Measurements from ENCODE around the gene VANGL2. TPM values are rescaled to one million over a fixed set of nuclear protein-coding genes. Genes with fewer than 3 reads are reported as not detected.

Gene VANGL2
- total and polyA plus RNA-seq, 4 donors: 1.3 to 13.9 (median 2.2) TPM

DNA sequence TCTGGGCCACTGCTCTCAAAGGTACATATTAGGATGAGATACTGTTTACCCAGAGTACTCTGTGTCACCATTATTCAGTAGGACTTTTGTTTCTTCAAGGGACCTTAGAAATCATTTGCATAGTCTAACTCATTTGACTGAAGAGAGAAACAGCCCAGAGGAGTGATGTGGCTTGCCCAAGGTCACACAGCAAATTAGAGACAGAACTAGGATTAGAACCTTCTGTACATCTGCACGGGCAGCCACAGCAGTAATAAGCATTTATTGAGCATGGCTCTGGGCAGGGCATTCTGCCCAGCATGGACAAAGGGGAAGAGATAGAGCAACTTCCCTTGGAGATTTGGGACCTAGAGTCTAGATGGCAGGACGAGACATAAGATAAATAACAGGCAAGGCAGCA, 39.2 kb upstream of the VANGL2 start:
- WGBS, 2 donors: 82 to 89% methylated on average over 2 of the region's 2 CpGs
- H3K27ac ChIP-seq (ENCODE audit: low read depth in 1 of 2, low read length in 1 of 2): no peak overlapping the region
- no peak for ATAC-seq (ENCODE audit: insufficient read depth, low FRiP score)
- peaks cover 7 to 32% (median 16%) of the 10 kb centered on the region in 4 donors for H3K36me3 ChIP-seq (ENCODE audit: control insufficient read depth in 4 of 4, insufficient read depth in 4 of 4, low read length in 4 of 4)
- H3K9me3 ChIP-seq (ENCODE audit: control insufficient read depth in 4 of 4, insufficient read depth in 3 of 4, low read length in 3 of 4): peaks cover 0 to 2% (median 0%) of the 10 kb centered on the region in 4 donors
- TF ChIP-seq, protein P1, sequence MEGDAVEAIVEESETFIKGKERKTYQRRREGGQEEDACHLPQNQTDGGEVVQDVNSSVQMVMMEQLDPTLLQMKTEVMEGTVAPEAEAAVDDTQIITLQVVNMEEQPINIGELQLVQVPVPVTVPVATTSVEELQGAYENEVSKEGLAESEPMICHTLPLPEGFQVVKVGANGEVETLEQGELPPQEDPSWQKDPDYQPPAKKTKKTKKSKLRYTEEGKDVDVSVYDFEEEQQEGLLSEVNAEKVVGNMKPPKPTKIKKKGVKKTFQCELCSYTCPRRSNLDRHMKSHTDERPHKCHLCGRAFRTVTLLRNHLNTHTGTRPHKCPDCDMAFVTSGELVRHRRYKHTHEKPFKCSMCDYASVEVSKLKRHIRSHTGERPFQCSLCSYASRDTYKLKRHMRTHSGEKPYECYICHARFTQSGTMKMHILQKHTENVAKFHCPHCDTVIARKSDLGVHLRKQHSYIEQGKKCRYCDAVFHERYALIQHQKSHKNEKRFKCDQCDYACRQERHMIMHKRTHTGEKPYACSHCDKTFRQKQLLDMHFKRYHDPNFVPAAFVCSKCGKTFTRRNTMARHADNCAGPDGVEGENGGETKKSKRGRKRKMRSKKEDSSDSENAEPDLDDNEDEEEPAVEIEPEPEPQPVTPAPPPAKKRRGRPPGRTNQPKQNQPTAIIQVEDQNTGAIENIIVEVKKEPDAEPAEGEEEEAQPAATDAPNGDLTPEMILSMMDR (IDR thresholded peaks at IDR 0.05; ENCODE audit: control extremely low read depth, extremely low read depth): no peak
- DNase-seq: no peak
- H3K9ac ChIP-seq (ENCODE audit: insufficient read depth in 1 of 2, low read length in 2 of 2): no peak overlapping the region
- no peak overlapping the region for H3K4me3 ChIP-seq
- no peaks in the 10 kb centered on the region for H3K4me1 ChIP-seq (ENCODE audit: control insufficient read depth in 5 of 5, insufficient read depth in 5 of 5, low read length in 5 of 5)
- H3K27me3 ChIP-seq (ENCODE audit: control insufficient read depth in 3 of 3, insufficient read depth in 3 of 3, low read length in 2 of 3): peaks cover 0 to 3% (median 0%) of the 10 kb centered on the region in 3 donors

DNA sequence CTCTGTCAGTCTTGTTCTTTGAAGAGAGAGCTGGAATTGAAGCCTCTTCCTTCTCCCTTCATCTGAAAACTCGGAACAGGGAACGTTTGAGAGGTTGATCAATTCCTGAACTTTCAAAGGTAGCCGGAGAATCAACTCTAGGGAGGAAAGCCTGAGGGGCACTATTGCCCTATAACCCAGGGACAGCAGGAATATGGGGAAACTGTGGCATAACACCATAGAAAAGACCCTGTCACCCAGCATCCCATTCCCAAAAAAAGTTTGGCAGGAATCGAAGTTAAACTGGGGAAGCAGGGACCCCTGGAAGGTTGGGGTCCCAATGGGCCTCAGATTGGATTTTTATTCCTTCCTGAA, 38.6 kb upstream of the VANGL2 start:
- H3K27me3 ChIP-seq (ENCODE audit: control insufficient read depth in 3 of 3, insufficient read depth in 3 of 3, low read length in 2 of 3): peaks cover 0 to 3% (median 0%) of the 10 kb centered on the region in 3 donors
- 80 to 90% methylated on average over 4 of the region's 4 CpGs for WGBS, 2 donors
- H3K9ac ChIP-seq (ENCODE audit: insufficient read depth in 1 of 2, low read length in 2 of 2): no peak overlapping the region
- no peak overlapping the region for H3K27ac ChIP-seq (ENCODE audit: low read depth in 1 of 2, low read length in 1 of 2)
- DNase-seq: no peak
- H3K36me3 ChIP-seq (ENCODE audit: control insufficient read depth in 4 of 4, insufficient read depth in 4 of 4, low read length in 4 of 4): peaks cover 4 to 28% (median 13%) of the 10 kb centered on the region in 4 donors
- H3K9me3 ChIP-seq (ENCODE audit: control insufficient read depth in 4 of 4, insufficient read depth in 3 of 4, low read length in 3 of 4): peaks cover 0 to 2% (median 0%) of the 10 kb centered on the region in 4 donors
- ATAC-seq (ENCODE audit: insufficient read depth, low FRiP score): no peak
- TF ChIP-seq, protein P1 (IDR thresholded peaks at IDR 0.05; ENCODE audit: control extremely low read depth, extremely low read depth): no peak
- no peak overlapping the region for H3K4me3 ChIP-seq
- no peaks in the 10 kb centered on the region for H3K4me1 ChIP-seq (ENCODE audit: control insufficient read depth in 5 of 5, insufficient read depth in 5 of 5, low read length in 5 of 5)

GRCh38 chr1:160362168-160362957, 38.0 kb upstream of the VANGL2 start:
- H3K4me3 ChIP-seq: no peak overlapping the region
- DNase-seq (no peak), ATAC-seq (ENCODE audit: insufficient read depth, low FRiP score) (no peak)
- 75 to 83% methylated on average over 9 of the region's 9 CpGs for WGBS, 2 donors
- TF ChIP-seq, protein P1 (IDR thresholded peaks at IDR 0.05; ENCODE audit: control extremely low read depth, extremely low read depth): no peak
- H3K4me1 ChIP-seq (ENCODE audit: control insufficient read depth in 5 of 5, insufficient read depth in 5 of 5, low read length in 5 of 5): peaks cover 0 to 1% (median 0%) of the 10 kb centered on the region in 5 donors
- H3K9me3 ChIP-seq (ENCODE audit: control insufficient read depth in 4 of 4, insufficient read depth in 3 of 4, low read length in 3 of 4): no peaks in the 10 kb centered on the region
- H3K27ac ChIP-seq (ENCODE audit: low read depth in 1 of 2, low read length in 1 of 2): no peak overlapping the region
- no peak overlapping the region for H3K9ac ChIP-seq (ENCODE audit: insufficient read depth in 1 of 2, low read length in 2 of 2)
- H3K27me3 ChIP-seq (ENCODE audit: control insufficient read depth in 3 of 3, insufficient read depth in 3 of 3, low read length in 2 of 3): peaks cover 0 to 3% (median 0%) of the 10 kb centered on the region in 3 donors
- H3K36me3 ChIP-seq (ENCODE audit: control insufficient read depth in 4 of 4, insufficient read depth in 4 of 4, low read length in 4 of 4): peaks cover 4 to 22% (median 12%) of the 10 kb centered on the region in 4 donors
